IPS-NIHi11 (cell line): ENCODE results near the gene GGT6.
A peak's percentile ranks its signal among the peaks of the same experiment; 100 is the strongest.

Experiments used
- DNase-seq: peaks from one replicate; pipeline ENCODE4 v3.0.0; 2012; ENCODE audit warnings: mixed read lengths, low spot score

The GGT6 gene

GRCh38 chr17:4551796-4552525 is 8.4 kb downstream of the GGT6 start:
- no peak for DNase-seq

- DNase-seq = no peak
These were observed 9.2 kb downstream of the GGT6 start for GRCh38 chr17:4551141-4551540.

- DNase-seq = no peak
These were observed 9.8 kb downstream of the GGT6 start for GRCh38 chr17:4550534-4551039.

- DNase-seq = no peak
These were observed 10.4 kb downstream of the GGT6 start for GRCh38 chr17:4549781-4550533.

GRCh38 chr17:4548721-4549531 is 11.5 kb downstream of the GGT6 start:
- no peak for DNase-seq

GRCh38 chr17:4548061-4548461 is 12.3 kb downstream of the GGT6 start:
- DNase-seq = no peak

- DNase-seq = no peak
These were observed 13.1 kb downstream of the GGT6 start for GRCh38 chr17:4547118-4547906.

- DNase-seq = no peak
These were observed 15.0 kb downstream of the GGT6 start for GRCh38 chr17:4545217-4545951.

- no peak for DNase-seq
These were observed 15.5 kb downstream of the GGT6 start for GRCh38 chr17:4544951-4545216.

- no peak for DNase-seq
These were observed 16.0 kb downstream of the GGT6 start for GRCh38 chr17:4544135-4544950.

- no peak for DNase-seq
These were observed 16.8 kb downstream of the GGT6 start for GRCh38 chr17:4543557-4544026.

- DNase-seq = no peak
These were observed 17.6 kb downstream of the GGT6 start for GRCh38 chr17:4542726-4543191.

GRCh38 chr17:4542003-4542725 is 18.2 kb downstream of the GGT6 start:
- no peak for DNase-seq

GRCh38 chr17:4541328-4542002 is 18.9 kb downstream of the GGT6 start:
- no peak for DNase-seq

GRCh38 chr17:4540687-4541327 is 19.6 kb downstream of the GGT6 start:
- DNase-seq = no peak

- peak; percentile 70 for DNase-seq
These were observed 20.1 kb downstream of the GGT6 start for GRCh38 chr17:4540224-4540651.

GRCh38 chr17:4539576-4540223 is 20.7 kb downstream of the GGT6 start:
- DNase-seq = no peak

- no peak for DNase-seq
These were observed 21.4 kb downstream of the GGT6 start for GRCh38 chr17:4539025-4539424.
